Activated naive CD4-positive, alpha-beta T cell treated with anti-CD3 and anti-CD28 coated beads, Interleukin-2, amount 50 U/mL, for 24 hours (primary cell): ENCODE data around the gene PRC1.
"Not testable (repeated sequence)": the region's sequence is repeated elsewhere in the genome, so short reads cannot be mapped to it uniquely, and the experiment has no call there.

Source experiments
- H3K27ac Mint-ChIP-seq: one replicate; pipeline ENCODE4 v1.8.0; 2021; ENCODE audit warnings: mild to moderate bottlenecking, mixed read lengths
- H3K27me3 Mint-ChIP-seq: one replicate; pipeline ENCODE4 v1.8.0; 2021; ENCODE audit warnings: mixed read lengths
- H3K36me3 Mint-ChIP-seq: one replicate; pipeline ENCODE4 v1.8.0; 2021; ENCODE audit warnings: mixed read lengths
- H3K4me1 Mint-ChIP-seq: one replicate; pipeline ENCODE4 v1.8.0; 2021; ENCODE audit warnings: mixed read lengths
- H3K4me3 Mint-ChIP-seq: one replicate; pipeline ENCODE4 v1.8.0; 2021; ENCODE audit warnings: mild to moderate bottlenecking, mixed read lengths
- H3K9me3 Mint-ChIP-seq: one replicate; pipeline ENCODE4 v1.8.0; 2021; ENCODE audit warnings: mixed read lengths

Gene PRC1

GRCh38 chr15:90994417-90995311 is at the start of gene PRC1:
Gene PRC1 (minus strand): TSS chr15:90994535. CDS start chr15:90994417, 118 bp downstream.
- Mint-ChIP-seq H3K27ac (peak within 1 kb of the TSS; percentile 97), H3K9me3 (no peaks in the 10 kb centered on the region), H3K4me3 (peak within 1 kb of the TSS; percentile 100), H3K36me3 (peaks cover 3% of the 10 kb centered on the region), H3K27me3 (no peaks in the 10 kb centered on the region), H3K4me1 (peaks cover 15% of the 10 kb centered on the region)

GRCh38 chr15:91043202-91043874 is 49.0 kb upstream of the PRC1 start:
- Mint-ChIP-seq H3K4me3 (no peak overlapping the region), H3K27ac (no peak overlapping the region), H3K4me1 (peaks cover 21% of the 10 kb centered on the region), H3K27me3 (no peaks in the 10 kb centered on the region), H3K36me3 (no peaks in the 10 kb centered on the region), H3K9me3 (no peaks in the 10 kb centered on the region)

DNA sequence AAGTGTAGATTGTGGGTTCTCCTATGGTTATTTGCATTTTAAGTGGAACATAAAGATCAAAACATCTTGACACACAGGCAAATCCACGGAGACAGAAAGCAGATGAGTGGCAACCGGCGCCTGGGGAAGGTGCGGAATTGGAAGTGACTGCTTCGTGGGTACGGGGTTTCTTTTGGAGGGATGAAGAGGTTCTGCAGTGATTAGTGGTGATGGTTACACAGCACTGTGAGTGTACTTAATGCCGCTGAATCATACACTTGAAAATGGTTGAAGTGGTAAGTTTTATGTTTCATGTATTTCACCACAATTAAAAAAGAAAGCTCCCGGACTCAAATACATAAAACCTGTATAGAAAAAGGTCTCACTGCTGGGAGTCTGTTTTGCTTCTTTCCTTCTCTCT is 46.5 kb upstream of the PRC1 start:
- Mint-ChIP-seq H3K27me3 (no peaks in the 10 kb centered on the region), H3K36me3 (no peaks in the 10 kb centered on the region), H3K4me3 (no peak overlapping the region), H3K9me3 (no peaks in the 10 kb centered on the region), H3K4me1 (peaks cover 5% of the 10 kb centered on the region), H3K27ac (no peak overlapping the region)

DNA sequence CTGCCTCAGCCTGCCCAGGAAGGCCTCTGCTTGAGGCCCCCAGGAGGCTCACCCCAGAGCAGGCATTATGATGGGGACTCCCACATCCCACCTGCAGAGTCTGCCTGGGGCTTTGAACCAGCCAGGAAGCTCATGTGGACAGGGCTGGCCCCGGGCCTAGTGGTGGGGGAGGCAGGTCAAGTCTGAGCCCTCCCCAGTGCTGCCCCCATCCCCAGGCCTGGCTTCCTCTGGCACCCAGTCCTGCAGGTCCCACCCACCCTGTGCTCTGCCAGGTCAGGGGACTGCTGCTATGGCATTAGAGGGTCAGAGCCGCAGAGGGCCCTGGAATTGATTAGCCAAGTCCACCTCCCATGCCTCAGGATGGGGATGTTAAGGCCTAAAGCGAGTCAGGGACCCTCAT is 45.7 kb upstream of the PRC1 start:
- Mint-ChIP-seq H3K4me3 (no peak overlapping the region), H3K27ac (no peak overlapping the region), H3K36me3 (no peaks in the 10 kb centered on the region), H3K27me3 (no peaks in the 10 kb centered on the region), H3K9me3 (no peaks in the 10 kb centered on the region), H3K4me1 (peaks cover under 1% of the 10 kb centered on the region)

DNA sequence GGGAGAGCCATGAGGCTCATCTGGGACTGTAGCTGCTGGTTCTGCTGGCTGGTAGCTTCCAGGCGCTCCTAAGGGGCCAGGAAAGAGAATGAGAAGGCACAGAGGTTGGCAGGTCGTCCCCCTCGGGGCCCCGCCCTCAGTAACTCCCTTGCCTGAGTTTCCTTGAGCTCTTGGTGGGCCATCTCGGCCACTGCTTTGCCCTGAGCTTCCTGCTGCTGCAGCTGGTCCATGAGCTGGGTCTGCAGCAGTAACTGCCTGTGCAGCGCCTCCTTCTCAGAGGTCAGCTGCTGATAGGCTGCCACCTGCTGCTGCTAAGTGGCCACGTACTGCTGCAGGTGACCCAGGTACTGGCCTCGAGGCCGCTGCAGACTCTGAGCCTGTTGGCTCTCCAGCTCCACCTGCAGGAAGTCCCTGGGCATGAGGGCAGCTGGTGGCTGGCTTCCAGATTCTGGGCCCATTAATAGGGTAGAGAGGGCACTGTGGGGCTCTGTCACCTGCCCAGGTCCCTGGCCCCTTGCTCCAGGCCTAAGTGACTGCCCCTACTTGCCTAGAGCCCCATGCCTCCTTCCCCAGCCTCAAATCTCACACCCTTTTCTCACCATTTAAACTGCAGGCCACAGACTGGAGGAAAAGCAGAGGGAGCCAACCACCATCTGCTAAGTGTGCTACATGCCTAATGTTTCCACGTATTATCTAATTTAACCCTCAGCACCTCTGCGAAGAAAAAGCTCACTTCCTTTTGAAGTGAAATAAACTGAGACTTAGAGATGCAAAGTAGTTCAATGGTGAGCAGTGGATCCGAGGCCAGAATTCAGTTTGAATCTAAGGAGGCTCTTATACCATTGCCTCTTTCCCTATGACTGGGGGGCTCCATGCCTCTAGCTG is 38.8 kb upstream of the PRC1 start:
- Mint-ChIP-seq H3K36me3 (no peaks in the 10 kb centered on the region), H3K4me3 (no peak overlapping the region), H3K4me1 (peaks cover 6% of the 10 kb centered on the region), H3K27ac (no peak overlapping the region), H3K27me3 (no peaks in the 10 kb centered on the region), H3K9me3 (no peaks in the 10 kb centered on the region)

DNA sequence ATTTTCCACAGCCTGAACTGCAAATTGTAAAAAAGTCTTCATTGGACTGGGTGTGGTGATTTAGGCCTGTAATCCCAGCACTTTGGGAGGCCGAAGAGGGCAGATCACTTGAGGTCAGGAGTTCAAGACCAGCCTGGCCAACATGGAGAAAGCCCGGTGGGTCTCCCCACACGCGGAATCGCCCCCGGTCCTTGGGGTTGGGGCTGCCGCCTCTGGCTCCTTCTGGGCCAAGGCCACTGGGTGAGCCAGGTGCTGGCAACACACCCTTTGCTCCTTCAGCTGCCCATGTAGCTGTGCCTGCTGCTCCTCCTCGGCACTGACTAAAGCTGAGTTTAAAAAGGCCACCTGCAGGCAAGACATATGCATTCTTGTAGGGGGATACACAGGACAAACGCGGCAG is 37.5 kb upstream of the PRC1 start:
- H3K4me1 Mint-ChIP-seq: peaks cover 6% of the 10 kb centered on the region
- H3K9me3 Mint-ChIP-seq: no peaks in the 10 kb centered on the region
- H3K36me3 Mint-ChIP-seq: no peaks in the 10 kb centered on the region
- no peaks in the 10 kb centered on the region for H3K27me3 Mint-ChIP-seq
- no peak overlapping the region for H3K4me3 Mint-ChIP-seq
- H3K27ac Mint-ChIP-seq: no peak overlapping the region

DNA sequence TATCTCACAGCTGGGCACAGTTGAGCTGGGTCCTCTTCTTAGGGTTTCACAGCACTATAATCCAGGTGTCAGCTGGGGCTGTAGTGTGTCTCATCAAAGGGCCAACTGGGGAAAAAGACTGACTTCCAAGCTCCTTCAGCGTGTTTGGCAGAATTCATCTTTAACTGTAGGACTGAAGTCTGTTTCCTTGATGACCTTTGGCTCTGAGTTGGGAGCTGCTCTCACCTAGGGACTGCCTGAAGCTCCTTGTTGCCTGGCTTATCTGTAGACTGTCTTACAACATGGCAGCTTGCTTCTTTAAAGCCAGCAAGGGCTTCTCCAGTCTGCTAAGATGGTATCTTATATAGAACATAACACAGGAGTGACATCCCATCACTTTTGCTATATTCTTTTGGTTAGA is 33.3 kb upstream of the PRC1 start:
- H3K27ac Mint-ChIP-seq: no peak overlapping the region
- no peaks in the 10 kb centered on the region for H3K36me3 Mint-ChIP-seq
- H3K4me1 Mint-ChIP-seq: peaks cover 10% of the 10 kb centered on the region

DNA sequence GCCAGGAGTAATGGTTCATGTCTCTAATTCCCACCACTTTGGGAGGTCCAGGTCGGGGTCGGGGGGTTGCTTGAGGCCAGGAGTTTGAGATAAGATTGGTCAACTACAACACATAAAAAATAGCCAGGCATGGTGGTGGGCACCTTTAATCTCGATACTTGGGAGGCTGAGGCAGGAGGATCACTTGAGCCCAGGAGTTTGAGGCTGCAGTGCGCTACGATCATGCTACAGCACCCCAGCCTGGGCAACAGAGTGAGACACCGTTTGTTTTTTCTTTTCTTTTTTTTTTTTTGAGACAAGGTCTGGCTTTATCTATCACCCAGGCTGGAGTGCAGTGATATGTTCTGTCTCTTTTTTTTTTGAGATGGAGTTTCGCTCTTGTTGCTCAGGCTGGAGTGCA is 29.4 kb upstream of the PRC1 start:
- no peaks in the 10 kb centered on the region for H3K9me3 Mint-ChIP-seq
- no peak overlapping the region for H3K4me3 Mint-ChIP-seq
- no peaks in the 10 kb centered on the region for H3K27me3 Mint-ChIP-seq
- H3K4me1 Mint-ChIP-seq: peaks cover 36% of the 10 kb centered on the region
- H3K27ac Mint-ChIP-seq: no peak overlapping the region
- H3K36me3 Mint-ChIP-seq: no peaks in the 10 kb centered on the region

More for the DNA sequence above, 33.3 kb upstream of the PRC1 start:
- no peaks in the 10 kb centered on the region for H3K27me3 Mint-ChIP-seq
- H3K9me3 Mint-ChIP-seq: no peaks in the 10 kb centered on the region
- no peak overlapping the region for H3K4me3 Mint-ChIP-seq

DNA sequence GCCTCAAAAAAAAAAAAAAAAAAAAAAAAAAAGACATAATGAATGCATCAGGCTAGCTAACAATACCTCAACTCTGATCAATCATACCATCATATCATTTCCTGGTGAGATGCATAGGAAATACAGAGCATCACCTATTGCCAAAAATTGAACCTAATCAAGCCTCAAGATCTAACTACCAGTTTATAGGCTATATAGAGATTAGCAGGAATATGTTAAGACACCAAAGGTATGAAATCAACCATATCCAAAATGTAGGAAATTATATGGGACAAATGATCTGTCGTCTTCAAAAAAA is 28.4 kb upstream of the PRC1 start:
- H3K27me3 Mint-ChIP-seq: no peaks in the 10 kb centered on the region
- H3K4me1 Mint-ChIP-seq: peaks cover 44% of the 10 kb centered on the region
- no peaks in the 10 kb centered on the region for H3K36me3 Mint-ChIP-seq
- peak overlapping the region; percentile 86 for H3K27ac Mint-ChIP-seq
- peak overlapping the region; percentile 94 for H3K4me3 Mint-ChIP-seq
- no peaks in the 10 kb centered on the region for H3K9me3 Mint-ChIP-seq

GRCh38 chr15:91022075-91022831 is 27.9 kb upstream of the PRC1 start, which contains the start of gene VPS33B:
Gene VPS33B (minus strand): TSS chr15:91022594. CDS start chr15:91022249, 345 bp downstream.
- H3K9me3 Mint-ChIP-seq: no peaks in the 10 kb centered on the region
- peaks cover 44% of the 10 kb centered on the region for H3K4me1 Mint-ChIP-seq
- no peaks in the 10 kb centered on the region for H3K36me3 Mint-ChIP-seq

DNA sequence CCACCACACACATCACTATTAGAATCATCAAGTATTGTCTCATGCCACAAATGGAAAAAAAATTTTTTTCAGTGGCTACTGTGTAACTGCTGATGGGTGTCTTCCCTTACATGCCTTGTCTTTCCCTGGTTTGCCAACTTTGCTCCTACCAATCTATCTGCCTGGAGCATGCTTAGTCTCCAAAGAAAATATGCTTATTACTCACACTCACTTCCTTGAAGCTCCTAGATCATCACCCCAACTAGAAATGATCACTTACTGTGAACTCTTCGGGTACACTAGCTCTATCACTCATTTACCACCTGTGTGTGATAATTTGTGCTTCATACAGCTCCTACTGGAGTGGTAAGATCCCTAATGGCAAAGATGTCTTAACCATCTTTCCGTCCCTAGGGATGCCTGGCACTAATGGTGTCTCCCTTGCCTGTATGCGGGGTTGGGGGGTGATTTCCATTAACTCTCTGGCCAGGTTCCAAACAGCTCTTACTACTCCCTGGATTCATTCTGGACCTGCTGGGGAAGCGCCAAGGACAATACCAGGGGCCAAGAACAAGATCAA is 27.3 kb upstream of the PRC1 start:
- no peaks in the 10 kb centered on the region for H3K36me3 Mint-ChIP-seq
- H3K4me1 Mint-ChIP-seq: peaks cover 44% of the 10 kb centered on the region
- no peaks in the 10 kb centered on the region for H3K9me3 Mint-ChIP-seq
- peak overlapping the region; percentile 94 for H3K4me3 Mint-ChIP-seq
- H3K27ac Mint-ChIP-seq: peak overlapping the region; percentile 86
- H3K27me3 Mint-ChIP-seq: no peaks in the 10 kb centered on the region

More at GRCh38 chr15:91022075-91022831, 27.9 kb upstream of the PRC1 start, which contains the start of gene VPS33B:
- Mint-ChIP-seq H3K27me3 (no peaks in the 10 kb centered on the region), H3K27ac (peak within 1 kb of the TSS; percentile 86), H3K4me3 (peak within 1 kb of the TSS; percentile 94)

GRCh38 chr15:91018158-91018557 is 23.8 kb upstream of the PRC1 start:
- H3K4me1 Mint-ChIP-seq: peaks cover 38% of the 10 kb centered on the region
- H3K4me3 Mint-ChIP-seq: no peak overlapping the region
- H3K9me3 Mint-ChIP-seq: no peaks in the 10 kb centered on the region
- no peaks in the 10 kb centered on the region for H3K36me3 Mint-ChIP-seq
- H3K27ac Mint-ChIP-seq: peak overlapping the region; percentile 63
- no peaks in the 10 kb centered on the region for H3K27me3 Mint-ChIP-seq

DNA sequence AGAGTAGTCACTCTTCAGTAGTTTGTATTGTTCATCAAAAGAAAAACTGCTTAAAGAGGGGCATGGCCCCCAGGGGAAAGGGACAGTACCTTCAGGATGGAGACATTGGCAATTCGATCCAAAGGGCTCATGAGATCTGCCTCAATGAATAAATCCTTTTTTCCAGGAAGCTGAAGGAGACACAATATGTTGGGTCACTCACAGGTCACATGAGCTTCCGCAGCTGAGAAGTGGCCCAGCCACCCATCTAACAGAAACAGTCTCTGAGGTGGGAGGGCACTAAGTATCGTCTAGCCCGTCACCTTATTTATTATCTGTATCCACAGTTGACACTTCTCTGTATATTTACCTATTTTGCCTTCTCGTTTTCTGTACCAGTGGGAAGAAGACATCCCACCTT is 23.4 kb upstream of the PRC1 start:
- H3K9me3 Mint-ChIP-seq: no peaks in the 10 kb centered on the region
- no peak overlapping the region for H3K4me3 Mint-ChIP-seq
- H3K27me3 Mint-ChIP-seq: no peaks in the 10 kb centered on the region
- H3K4me1 Mint-ChIP-seq: peaks cover 34% of the 10 kb centered on the region
- H3K36me3 Mint-ChIP-seq: no peaks in the 10 kb centered on the region
- peak overlapping the region; percentile 63 for H3K27ac Mint-ChIP-seq

GRCh38 chr15:91013701-91014100 is 19.4 kb upstream of the PRC1 start:
- H3K9me3 Mint-ChIP-seq, H3K4me1 Mint-ChIP-seq, H3K27me3 Mint-ChIP-seq, H3K36me3 Mint-ChIP-seq, H3K27ac Mint-ChIP-seq, H3K4me3 Mint-ChIP-seq: not testable (repeated sequence)

- no peaks in the 10 kb centered on the region for H3K4me1 Mint-ChIP-seq
- no peak overlapping the region for H3K4me3 Mint-ChIP-seq
- no peaks in the 10 kb centered on the region for H3K9me3 Mint-ChIP-seq
- peak overlapping the region; percentile 77 for H3K27ac Mint-ChIP-seq
- H3K27me3 Mint-ChIP-seq: no peaks in the 10 kb centered on the region
- peaks cover 9% of the 10 kb centered on the region for H3K36me3 Mint-ChIP-seq
Observed at GRCh38 chr15:91007266-91007665, 12.9 kb upstream of the PRC1 start.
